ENCODE data around the gene CCDC177. TPM values are rescaled to one million over a fixed set of nuclear protein-coding genes. Genes with fewer than 3 reads are reported as not detected.
A peak's percentile ranks its signal among the peaks of the same experiment; 100 is the strongest.

CCDC177 gene
- total and polyA plus RNA-seq, 8 donors: 0.03 to 0.25 (median 0.18) TPM; not detected in 5

DNA sequence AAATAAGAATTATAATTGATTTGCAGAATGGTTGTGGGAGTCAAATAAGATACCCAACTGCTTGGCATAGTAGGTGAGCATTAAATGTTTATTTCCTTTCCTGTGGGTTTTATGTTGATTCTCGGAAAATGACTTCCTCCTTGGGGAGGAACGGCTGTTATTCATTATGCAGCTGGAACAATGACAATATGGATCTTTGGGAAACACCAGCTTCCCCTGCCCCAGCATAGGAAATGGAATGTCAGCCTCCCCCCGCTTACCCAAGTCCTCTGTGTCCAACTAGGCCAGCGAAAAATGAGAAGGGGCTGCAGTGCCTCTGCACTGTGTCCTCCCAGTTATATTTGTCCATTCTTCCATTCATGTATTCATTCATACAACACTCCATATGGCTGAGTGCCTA, 11.7 kb upstream of the CCDC177 start:
- no peaks in the 10 kb centered on the region for H3K9me3 ChIP-seq
- no peaks in the 10 kb centered on the region for H3K27me3 ChIP-seq
- 67 to 79% (median 74%) methylated on average over 4 of the region's 4 CpGs for WGBS, 5 donors
- no peak overlapping the region for H3K4me3 ChIP-seq
- H3K4me1 ChIP-seq: peaks cover 0 to 11% (median 0%) of the 10 kb centered on the region in 4 donors
- DNase-seq: peak in 1 of 2 donors; percentile 40
- intact Hi-C loops (cut with DNase I; ENCODE audit: low total_unique reads): no loop called here
- no peak for TF ChIP-seq EP300 (IDR thresholded peaks at IDR 0.05)
- no peak for TF ChIP-seq POLR2AphosphoS5 (IDR thresholded peaks at IDR 0.05)
- TF ChIP-seq, protein P1, sequence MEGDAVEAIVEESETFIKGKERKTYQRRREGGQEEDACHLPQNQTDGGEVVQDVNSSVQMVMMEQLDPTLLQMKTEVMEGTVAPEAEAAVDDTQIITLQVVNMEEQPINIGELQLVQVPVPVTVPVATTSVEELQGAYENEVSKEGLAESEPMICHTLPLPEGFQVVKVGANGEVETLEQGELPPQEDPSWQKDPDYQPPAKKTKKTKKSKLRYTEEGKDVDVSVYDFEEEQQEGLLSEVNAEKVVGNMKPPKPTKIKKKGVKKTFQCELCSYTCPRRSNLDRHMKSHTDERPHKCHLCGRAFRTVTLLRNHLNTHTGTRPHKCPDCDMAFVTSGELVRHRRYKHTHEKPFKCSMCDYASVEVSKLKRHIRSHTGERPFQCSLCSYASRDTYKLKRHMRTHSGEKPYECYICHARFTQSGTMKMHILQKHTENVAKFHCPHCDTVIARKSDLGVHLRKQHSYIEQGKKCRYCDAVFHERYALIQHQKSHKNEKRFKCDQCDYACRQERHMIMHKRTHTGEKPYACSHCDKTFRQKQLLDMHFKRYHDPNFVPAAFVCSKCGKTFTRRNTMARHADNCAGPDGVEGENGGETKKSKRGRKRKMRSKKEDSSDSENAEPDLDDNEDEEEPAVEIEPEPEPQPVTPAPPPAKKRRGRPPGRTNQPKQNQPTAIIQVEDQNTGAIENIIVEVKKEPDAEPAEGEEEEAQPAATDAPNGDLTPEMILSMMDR (IDR thresholded peaks at IDR 0.05): no peak
- TF ChIP-seq POLR2A (IDR thresholded peaks at IDR 0.05): no peak
- H3K36me3 ChIP-seq: no peaks in the 10 kb centered on the region
- peak overlapping the region in 2 of 5 donors; percentile 1 to 12 for H3K27ac ChIP-seq

DNA sequence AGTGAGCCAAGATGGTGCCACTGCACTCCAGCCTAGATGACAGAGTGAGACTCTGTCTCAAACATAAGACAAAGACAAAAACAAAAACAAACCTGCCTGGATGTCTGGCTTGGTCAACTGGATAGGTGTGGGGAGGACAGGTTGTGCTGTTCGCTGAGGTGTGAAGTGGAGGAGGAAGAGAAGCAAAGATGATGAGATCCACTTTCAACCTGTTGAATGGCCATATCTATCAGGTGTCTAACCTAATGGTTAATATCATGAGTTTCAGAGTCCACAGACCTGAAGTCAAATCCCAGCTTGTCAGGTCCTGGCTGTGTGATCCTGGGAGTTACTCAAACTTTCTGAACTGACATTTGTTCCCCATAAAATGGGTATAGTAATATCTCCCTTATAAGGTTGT, 9.7 kb upstream of the CCDC177 start:
- no peaks in the 10 kb centered on the region for H3K27me3 ChIP-seq
- H3K36me3 ChIP-seq: no peaks in the 10 kb centered on the region
- whole genome bisulfite sequencing, 5 donors: 76 to 100% (median 95%) methylated on average over 1 of the region's 1 CpG
- intact Hi-C loops (cut with DNase I; ENCODE audit: low total_unique reads): loop anchor here (5.0 kb wide), 1 partner anchor 143 kb away; no protein-coding TSS in a partner anchor
- DNase-seq: no peak
- H3K9me3 ChIP-seq: no peaks in the 10 kb centered on the region
- H3K4me3 ChIP-seq: no peak overlapping the region
- TF ChIP-seq, protein P1 (IDR thresholded peaks at IDR 0.05): no peak
- TF ChIP-seq POLR2A (IDR thresholded peaks at IDR 0.05) (no peak), EP300 (IDR thresholded peaks at IDR 0.05) (no peak), POLR2AphosphoS5 (IDR thresholded peaks at IDR 0.05) (no peak)
- no peak overlapping the region for H3K27ac ChIP-seq
- peaks cover 0 to 17% (median 0%) of the 10 kb centered on the region in 4 donors for H3K4me1 ChIP-seq

DNA sequence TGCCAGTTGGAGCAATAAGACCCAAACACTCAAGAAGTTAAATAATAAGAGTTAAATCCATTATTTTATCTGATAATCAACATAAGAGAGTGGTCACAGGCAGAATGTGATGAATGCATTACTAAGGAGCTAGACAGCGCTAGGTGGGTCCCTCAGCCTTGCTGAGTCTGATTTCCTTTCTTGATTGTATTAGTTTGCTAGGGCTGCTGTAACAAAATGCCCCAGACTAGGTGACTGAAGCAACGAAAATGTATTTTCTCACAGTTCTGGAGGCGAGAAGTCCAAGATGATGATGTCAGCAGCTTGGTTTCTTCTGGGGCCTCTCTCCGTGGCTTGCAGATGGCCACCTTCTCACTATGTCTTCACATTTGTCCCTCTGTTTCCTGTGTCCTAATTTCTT, 8.2 kb upstream of the CCDC177 start:
- no peaks in the 10 kb centered on the region for H3K9me3 ChIP-seq
- peaks cover 0 to 17% (median 0%) of the 10 kb centered on the region in 4 donors for H3K4me1 ChIP-seq
- intact Hi-C loops (cut with DNase I; ENCODE audit: low total_unique reads): loop anchor here (5.0 kb wide), 1 partner anchor 144 kb away; no protein-coding TSS in a partner anchor
- H3K27ac ChIP-seq: no peak overlapping the region
- TF ChIP-seq POLR2A (IDR thresholded peaks at IDR 0.05) (no peak), POLR2AphosphoS5 (IDR thresholded peaks at IDR 0.05) (no peak), EP300 (IDR thresholded peaks at IDR 0.05) (no peak)
- TF ChIP-seq, protein P1 (IDR thresholded peaks at IDR 0.05): no peak
- WGBS, 5 donors: 84 to 92% (median 87%) methylated on average over 4 of the region's 4 CpGs
- H3K27me3 ChIP-seq: peaks cover 0 to 10% (median 0%) of the 10 kb centered on the region in 3 donors
- no peaks in the 10 kb centered on the region for H3K36me3 ChIP-seq
- no peak for DNase-seq
- H3K4me3 ChIP-seq: no peak overlapping the region

DNA sequence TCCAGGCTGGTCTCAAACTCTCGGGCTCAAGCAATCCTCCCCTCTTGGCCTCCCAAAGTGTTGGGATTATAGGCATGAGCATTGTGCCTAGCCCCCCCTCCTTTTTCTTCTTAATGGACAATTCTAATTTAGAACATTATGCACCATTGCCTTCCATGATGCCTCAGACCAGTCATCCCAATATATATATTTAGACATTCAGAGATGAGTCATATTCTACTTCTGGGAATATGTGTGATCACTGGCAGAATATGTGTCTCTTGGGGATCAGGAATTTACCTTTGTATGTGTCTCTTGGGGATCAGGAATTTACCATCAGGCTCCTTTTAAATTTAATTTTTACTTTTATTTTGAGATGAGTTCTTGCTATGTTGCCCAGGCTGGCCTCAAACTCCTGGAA, 7.5 kb upstream of the CCDC177 start:
- Histone ChIP-seq H3K9me3 (no peaks in the 10 kb centered on the region), H3K27me3 (peaks cover 0 to 15% (median 0%) of the 10 kb centered on the region in 3 donors), H3K27ac (no peak overlapping the region), H3K4me3 (no peak overlapping the region), H3K36me3 (no peaks in the 10 kb centered on the region), H3K4me1 (peaks cover 0 to 17% (median 0%) of the 10 kb centered on the region in 4 donors)
- DNase-seq: no peak
- no peak for TF ChIP-seq EP300 (IDR thresholded peaks at IDR 0.05)
- no peak for TF ChIP-seq POLR2A (IDR thresholded peaks at IDR 0.05)
- TF ChIP-seq, protein P1 (IDR thresholded peaks at IDR 0.05): no peak
- no peak for TF ChIP-seq POLR2AphosphoS5 (IDR thresholded peaks at IDR 0.05)
- WGBS, 5 donors: 94 to 100% (median 100%) methylated on average over 1 of the region's 1 CpG
- intact Hi-C loops (cut with DNase I; ENCODE audit: low total_unique reads): loop anchor here (5.0 kb wide), 1 partner anchor 145 kb away; no protein-coding TSS in a partner anchor

All from stomach (tissue), 9 donors.